Measurements from ENCODE around the gene ANKLE2. TPM values are rescaled to one million over a fixed set of nuclear protein-coding genes. Genes with fewer than 3 reads are reported as not detected.

Gene ANKLE2
- total and polyA plus RNA-seq, 10 of the 15 experiments (the other 5 are each of a cell fraction or from before 2014, with no cell fraction given) = 4.3 to 89.4 (median 53.0) TPM

DNA sequence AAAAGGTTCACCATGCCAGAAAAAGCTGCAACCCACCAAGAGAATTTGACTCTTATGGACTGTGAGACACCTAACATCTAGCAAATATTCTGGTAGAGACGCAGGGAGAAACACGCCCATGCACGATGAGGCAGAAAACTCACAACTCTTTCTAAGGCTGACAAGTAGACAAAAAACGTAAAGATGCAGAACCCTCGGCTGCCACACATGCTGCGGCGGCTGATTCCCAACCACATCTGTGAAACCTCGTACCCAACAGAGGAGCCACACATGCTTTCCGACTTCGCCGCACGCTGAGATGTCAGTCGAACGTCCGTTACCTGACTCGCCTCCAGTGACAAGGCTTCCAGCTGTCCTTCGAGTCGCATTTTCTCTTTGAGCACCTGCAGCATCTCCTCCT is 45.2 kb upstream of the ANKLE2 start:
- WGBS (ENCODE audit: insufficient coverage, insufficient replicate concordance, low lambda C conversion rate, missing lambda C conversion rate) = 91% methylated on average over 18 of the region's 18 CpGs
- no peak overlapping the region for H3K9ac ChIP-seq (ENCODE audit: control insufficient read depth, insufficient read depth, low read length)
- no peaks in the 10 kb centered on the region for H4K20me1 ChIP-seq (ENCODE audit: control insufficient read depth, insufficient read depth)
- no TSS peak for BruUV-seq (replicated peaks)
- no peak for TF ChIP-seq IRF3 (IDR thresholded peaks at IDR 0.05)
- no peak for TF ChIP-seq IKZF2 (IDR thresholded peaks at IDR 0.05)
- TF ChIP-seq RB1 (IDR thresholded peaks at IDR 0.05; ENCODE audit: borderline replicate concordance) = no peak
- TF ChIP-seq JUNB (IDR thresholded peaks at IDR 0.05) = no peak
- no peak for TF ChIP-seq SIX5 (IDR thresholded peaks at IDR 0.05; ENCODE audit: low read depth, low read length, severe bottlenecking)
- POLR2A ChIA-PET = no interaction called here
- SMC1A ChIA-PET (ENCODE audit: uncharacterized antibody, unreplicated experiment) = no interaction called here
- H3K4me2 ChIP-seq (ENCODE audit: control insufficient read depth, insufficient read depth) = no peak overlapping the region
- RAD21 ChIA-PET (ENCODE audit: unreplicated experiment) = no interaction called here
- no peak overlapping the region for H3K4me3 ChIP-seq
- peaks cover 24 to 26% of the 10 kb centered on the region in 2 experiments for H3K36me3 ChIP-seq (ENCODE audit: control insufficient read depth in 2 of 2, insufficient read depth in 2 of 2, low read length in 1 of 2)
- in situ Hi-C loops (cut with MboI) (no loop called here), intact Hi-C loops (cut with micrococcal nuclease; ENCODE audit: unreplicated experiment) (no loop called here)
- no peak overlapping the region for H3K27ac ChIP-seq (ENCODE audit: control insufficient read depth, insufficient read depth)
- H3K9me3 ChIP-seq (replicated peaks; ENCODE audit: control insufficient read depth, insufficient read depth, low read length) = no peaks in the 10 kb centered on the region
- FAIRE-seq (no peak), DNase-seq (ENCODE audit: low read depth, low spot score) (no peak), ATAC-seq (no peak)
- peaks cover 2% of the 10 kb centered on the region; the same call in 1 of the 2 replicates for H3K79me2 ChIP-seq (ENCODE audit: control insufficient read depth, insufficient read depth, low read length)
- CTCF ChIA-PET = no interaction called here
- no peaks in the 10 kb centered on the region for H3K4me1 ChIP-seq (ENCODE audit: control insufficient read depth, insufficient read depth, low read length)
- H3K27me3 ChIP-seq (replicated peaks in 1 of 2; ENCODE audit: control insufficient read depth in 2 of 2, insufficient read depth in 2 of 2, low read length in 1 of 2) = no peaks in the 10 kb centered on the region
- H2AFZ ChIP-seq (ENCODE audit: control insufficient read depth, low read depth, low read length) = no peak overlapping the region

GRCh38 chr12:132804426-132804861 is 42.8 kb upstream of the ANKLE2 start:
- ChIA-PET POLR2A (no interaction called here), RAD21 (ENCODE audit: unreplicated experiment) (no interaction called here), SMC1A (ENCODE audit: uncharacterized antibody, unreplicated experiment) (no interaction called here), CTCF (no interaction called here)
- Histone ChIP-seq H4K20me1 (ENCODE audit: control insufficient read depth, insufficient read depth) (no peaks in the 10 kb centered on the region), H2AFZ (ENCODE audit: control insufficient read depth, low read depth, low read length) (no peak overlapping the region), H3K27ac (ENCODE audit: control insufficient read depth, insufficient read depth) (no peak overlapping the region), H3K27me3 (replicated peaks in 1 of 2; ENCODE audit: control insufficient read depth in 2 of 2, insufficient read depth in 2 of 2, low read length in 1 of 2) (no peaks in the 10 kb centered on the region), H3K9me3 (replicated peaks; ENCODE audit: control insufficient read depth, insufficient read depth, low read length) (no peaks in the 10 kb centered on the region), H3K4me1 (ENCODE audit: control insufficient read depth, insufficient read depth, low read length) (no peaks in the 10 kb centered on the region), H3K4me3 (no peak overlapping the region), H3K9ac (ENCODE audit: control insufficient read depth, insufficient read depth, low read length) (no peak overlapping the region), H3K4me2 (ENCODE audit: control insufficient read depth, insufficient read depth) (no peak overlapping the region), H3K36me3 (ENCODE audit: control insufficient read depth in 2 of 2, insufficient read depth in 2 of 2, low read length in 1 of 2) (peaks cover 29 to 35% of the 10 kb centered on the region in 2 experiments), H3K79me2 (ENCODE audit: control insufficient read depth, insufficient read depth, low read length) (peaks cover 2% of the 10 kb centered on the region; the same call in 1 of the 2 replicates)
- DNase-seq (ENCODE audit: low read depth, low spot score) (no peak), ATAC-seq (no peak), FAIRE-seq (no peak)
- 100% methylated on average over 4 of the region's 16 CpGs for WGBS (ENCODE audit: insufficient coverage, insufficient replicate concordance, low lambda C conversion rate, missing lambda C conversion rate)
- in situ Hi-C loops (cut with MboI) = no loop called here
- intact Hi-C loops (cut with micrococcal nuclease; ENCODE audit: unreplicated experiment) = no loop called here
- no TSS peak for BruUV-seq (replicated peaks)
- no peak for TF ChIP-seq KDM1A (IDR thresholded peaks at IDR 0.05; ENCODE audit: borderline replicate concordance)
- no peak for TF ChIP-seq ZBTB33 (IDR thresholded peaks at IDR 0.05)
- TF ChIP-seq ZNF687 (IDR thresholded peaks at IDR 0.05) = no peak
- TF ChIP-seq TARDBP (IDR thresholded peaks at IDR 0.05; ENCODE audit: borderline replicate concordance) = no peak
- no peak for TF ChIP-seq GATAD2B (conservative IDR thresholded peaks at IDR 0.05; ENCODE audit: low read depth)
- TF ChIP-seq SMC3 (IDR thresholded peaks at IDR 0.05; ENCODE audit: borderline replicate concordance, low read length) = no peak
